Midbrain (tissue), 1 donor: ENCODE measurements around the gene LGR6.
A peak's percentile ranks its signal among the peaks of the same experiment; 100 is the strongest.
"Not testable (repeated sequence)": the region's sequence is repeated elsewhere in the genome, so short reads cannot be mapped to it uniquely, and the experiment has no call there.

ENCODE experiments used
- DNase-seq: peaks from one replicate; lab custom pipeline; 2025; lab: John Stamatoyannopoulos, UW

LGR6 gene

DNA sequence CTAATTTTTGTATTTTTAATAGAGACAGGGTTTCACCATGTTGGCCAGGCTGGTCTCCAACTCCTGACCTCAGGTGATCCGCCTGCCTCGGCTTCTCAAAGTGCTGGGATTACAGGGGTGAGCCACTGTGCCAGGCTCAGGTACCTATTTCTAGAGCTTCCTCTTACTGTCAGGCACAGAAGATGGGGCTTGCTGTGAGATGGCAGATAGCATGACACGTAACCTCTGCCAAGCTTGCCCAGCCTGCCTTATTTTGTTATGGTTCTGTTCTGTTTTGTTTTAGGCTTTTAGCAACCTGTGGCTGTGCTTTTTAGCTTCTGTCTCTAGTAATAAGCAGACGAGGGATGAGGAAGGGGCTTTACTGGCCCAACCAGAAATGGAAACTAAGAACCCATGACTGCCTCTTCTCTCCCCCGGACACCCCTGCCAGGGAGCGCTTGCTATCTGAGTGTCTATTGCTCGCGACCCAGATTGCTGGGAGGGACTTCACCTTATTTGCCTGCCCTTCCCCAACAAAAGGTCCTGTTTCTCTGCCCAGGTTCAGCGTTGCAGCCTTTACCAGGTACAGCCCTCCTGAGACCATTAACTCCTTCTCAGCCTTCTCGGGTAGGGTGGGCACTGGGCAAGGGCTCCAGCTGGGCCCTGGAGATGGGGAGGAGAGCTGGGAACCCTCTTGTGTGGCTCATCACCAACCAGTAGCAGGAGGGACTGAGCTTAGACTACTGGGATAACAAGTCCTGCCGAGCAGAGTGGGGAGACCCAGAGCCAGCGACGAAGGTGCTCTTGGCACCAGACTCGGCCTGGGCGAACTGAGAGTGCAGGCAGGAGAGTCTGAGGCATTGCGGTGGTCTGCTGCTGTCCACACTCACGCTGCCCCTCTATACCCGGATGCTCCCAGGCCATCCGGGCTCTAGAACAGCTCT, 13.5 kb upstream of the LGR6 start:
- no peak for DNase-seq

DNA sequence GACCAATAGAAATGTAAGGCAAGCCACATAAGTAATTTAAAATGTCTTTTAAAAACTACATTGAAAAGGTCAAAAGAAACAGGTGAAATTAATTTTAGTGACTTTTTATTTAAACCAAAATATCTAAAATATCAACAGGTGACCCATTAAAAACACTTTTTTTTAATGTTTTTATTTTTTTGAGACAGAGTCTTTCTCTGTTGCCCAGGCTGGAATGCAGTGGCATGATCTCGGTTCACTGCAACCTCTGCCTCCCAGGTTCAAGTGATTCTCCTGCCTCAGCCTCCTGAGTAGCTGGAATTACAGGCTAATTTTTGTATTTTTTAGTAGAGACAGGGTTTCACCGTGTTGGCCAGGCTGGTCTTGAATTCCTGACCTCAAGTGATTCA, 12.9 kb upstream of the LGR6 start:
- DNase-seq, result not testable (repeated sequence)

DNA sequence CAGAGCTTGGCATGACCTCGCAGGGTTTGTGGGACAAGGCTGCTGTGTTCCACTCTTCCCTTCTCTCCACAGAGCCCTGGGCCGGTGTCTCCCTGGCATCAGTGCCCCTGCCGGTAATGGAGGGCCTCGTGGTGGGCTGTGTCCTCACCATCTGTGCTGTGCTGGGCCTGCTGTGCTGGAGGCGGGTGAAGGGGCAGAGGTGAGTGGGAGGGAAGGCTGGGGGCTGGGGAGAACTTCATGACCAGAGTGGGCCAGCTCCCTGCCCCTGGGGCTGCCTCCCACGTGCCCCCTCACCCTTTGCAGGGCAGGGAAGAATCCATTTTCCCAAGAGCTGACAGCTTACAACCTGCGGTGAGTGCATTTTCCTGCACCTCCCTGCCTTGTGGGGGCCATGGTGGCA, 12.0 kb upstream of the LGR6 start:
- no peak for DNase-seq

DNA sequence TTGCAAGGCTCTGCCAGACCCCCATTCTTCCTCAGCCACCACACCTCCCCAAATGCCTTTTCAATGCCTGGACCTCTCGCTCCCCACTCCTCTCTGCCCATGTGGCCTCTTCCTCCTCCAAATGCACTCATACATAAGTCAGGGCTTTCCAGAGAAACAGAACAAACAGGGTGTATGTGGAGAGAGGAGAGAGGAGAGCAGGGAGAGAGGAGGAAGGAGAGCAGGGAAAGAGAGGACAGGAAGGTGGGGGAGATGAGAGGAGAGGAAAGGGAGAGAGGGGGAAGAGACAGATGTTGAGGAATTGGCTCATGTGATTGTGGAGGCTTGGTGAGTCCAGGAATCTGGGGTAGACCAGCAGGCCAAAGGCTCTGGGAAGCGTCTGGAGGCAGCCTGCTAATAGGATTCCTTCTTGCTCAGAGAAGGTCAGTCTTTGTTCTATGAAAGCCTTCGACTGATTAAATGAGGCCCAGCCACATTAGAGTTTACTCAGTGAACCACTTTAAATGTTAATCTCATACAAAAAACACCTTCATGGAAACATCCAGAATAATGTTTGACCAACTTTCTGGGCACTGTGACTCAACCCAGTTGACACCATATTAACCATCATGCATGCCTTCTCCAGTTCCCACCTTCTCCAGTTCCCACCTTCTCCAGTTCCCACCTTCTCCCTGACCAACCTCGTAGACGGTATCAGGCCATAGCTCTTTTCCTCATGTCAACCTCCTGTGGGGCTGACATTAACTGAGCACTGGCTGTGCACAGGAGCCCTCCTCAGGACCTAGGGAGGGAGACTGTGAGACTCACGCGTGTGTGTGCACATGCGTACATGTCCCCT, 11.3 kb upstream of the LGR6 start:
- no peak for DNase-seq

DNA sequence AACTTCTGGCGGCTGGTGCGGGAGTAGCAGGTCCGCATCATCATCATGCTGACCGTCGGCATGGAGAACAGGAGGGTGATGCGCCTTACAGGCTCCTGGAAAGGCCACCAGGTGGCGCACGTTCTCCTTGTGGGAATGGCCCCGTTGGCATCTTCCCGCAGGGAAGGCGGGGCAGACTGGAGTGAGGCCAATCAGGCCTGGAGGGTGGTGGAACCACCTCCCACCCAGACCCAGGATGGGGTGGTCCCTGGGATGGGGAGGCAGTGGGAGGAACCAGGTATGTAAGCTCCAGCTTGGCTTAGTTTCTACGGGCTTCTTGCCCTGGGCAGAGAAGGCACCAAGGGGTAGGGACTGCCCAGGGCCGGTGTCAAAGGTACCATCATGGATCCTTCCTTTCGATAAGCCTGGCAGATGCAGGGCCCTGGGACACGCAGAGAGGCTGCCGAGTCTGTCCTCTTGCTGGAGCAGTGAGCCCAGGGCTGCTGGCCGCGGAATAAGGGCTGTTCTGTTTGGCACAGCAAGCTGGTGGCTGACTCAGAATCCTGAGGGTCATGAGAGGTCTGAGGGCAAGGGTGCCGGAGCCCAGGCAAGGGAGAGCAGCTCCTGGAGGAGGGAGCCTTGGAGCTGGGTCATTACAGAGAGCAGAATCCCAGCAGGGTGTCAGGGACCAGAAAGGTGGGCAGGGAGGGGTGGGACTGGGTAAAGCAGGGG, 8.7 kb upstream of the LGR6 start:
- DNase-seq, result peak; percentile 79

DNA sequence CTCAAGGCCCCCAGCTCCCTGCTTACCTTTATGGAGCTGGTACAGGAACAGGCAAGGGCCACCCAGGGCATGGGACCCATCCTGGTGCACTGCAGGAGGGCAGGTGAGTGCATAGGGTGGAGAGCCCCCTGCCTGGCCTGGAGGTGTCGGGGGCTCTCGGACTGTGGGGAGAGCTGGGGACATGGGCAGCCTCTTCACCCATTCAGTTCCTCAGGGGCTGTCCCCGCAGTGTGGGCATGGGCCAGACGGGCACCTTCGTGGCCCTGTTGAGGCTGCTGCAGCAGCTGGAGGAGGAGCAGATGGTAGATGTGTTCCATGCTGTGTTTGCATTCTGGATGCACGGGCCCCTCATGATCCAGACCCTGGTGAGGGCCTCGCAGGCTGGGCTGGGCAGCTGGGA, 7.3 kb upstream of the LGR6 start:
- DNase-seq, result no peak

DNA sequence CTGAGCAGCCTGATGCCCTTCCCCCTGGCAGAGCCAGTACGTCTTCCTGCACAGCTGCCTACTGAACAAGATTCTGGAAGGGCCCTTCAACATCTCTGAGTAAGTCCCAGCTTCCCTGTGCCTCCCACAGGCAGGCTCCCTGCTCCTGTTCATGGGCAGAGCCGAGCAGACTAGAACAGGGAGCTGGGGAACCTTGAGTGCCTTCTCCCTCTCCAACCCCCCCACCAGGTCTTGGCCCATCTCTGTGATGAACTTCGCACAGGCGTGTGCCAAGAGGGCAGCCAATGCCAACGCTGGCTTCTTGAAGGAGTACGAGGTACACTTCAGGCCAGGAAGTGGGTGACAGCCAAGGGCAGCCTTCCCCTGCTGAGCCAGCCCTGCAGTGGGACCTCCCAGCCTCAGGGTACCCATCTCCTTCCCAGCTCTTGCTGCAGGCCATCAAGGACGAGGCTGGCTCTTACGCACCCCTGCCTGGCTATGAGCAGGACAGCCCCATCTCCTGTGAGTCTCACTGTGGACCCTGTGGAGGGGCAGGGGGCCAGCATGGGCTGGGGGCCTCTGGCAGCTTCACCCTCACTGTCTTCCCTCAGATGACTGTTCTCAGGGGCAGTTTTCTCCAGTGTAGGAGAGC, 6.4 kb upstream of the LGR6 start:
- DNase-seq, result no peak

DNA sequence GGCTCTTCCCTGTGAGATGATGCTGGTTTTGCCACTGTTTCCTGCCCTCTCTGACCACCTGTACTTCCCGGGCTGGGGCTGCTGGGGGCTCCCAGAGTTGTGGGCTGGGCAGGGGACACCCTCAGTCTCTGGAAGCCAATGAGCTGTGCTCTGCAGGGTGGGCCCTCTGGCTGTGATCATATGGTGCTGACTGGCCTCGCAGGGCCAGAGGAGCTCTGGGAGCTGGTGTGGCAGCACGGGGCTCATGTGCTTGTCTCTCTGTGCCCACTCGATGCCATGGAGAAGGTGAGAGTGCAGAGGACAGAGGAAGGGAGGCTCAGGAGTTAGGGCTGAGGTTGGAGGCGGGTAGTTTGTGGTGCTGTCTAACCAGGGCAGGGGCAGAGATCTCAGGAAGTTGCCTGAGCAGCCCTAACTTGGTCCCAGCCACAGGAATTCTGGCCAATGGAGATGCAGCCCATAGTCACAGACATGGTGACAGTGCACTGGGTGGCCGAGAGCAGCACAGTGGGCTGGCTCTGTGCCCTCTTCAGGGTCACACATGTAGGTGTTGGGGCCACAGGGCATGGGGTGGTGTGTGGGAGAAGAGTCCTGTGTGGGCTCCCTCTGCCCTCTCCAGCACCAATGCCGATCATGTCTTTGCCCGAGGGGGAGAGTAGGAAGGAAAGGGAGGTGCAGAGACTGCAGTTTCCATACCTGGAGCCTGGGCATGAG, 5.7 kb upstream of the LGR6 start:
- no peak for DNase-seq

DNA sequence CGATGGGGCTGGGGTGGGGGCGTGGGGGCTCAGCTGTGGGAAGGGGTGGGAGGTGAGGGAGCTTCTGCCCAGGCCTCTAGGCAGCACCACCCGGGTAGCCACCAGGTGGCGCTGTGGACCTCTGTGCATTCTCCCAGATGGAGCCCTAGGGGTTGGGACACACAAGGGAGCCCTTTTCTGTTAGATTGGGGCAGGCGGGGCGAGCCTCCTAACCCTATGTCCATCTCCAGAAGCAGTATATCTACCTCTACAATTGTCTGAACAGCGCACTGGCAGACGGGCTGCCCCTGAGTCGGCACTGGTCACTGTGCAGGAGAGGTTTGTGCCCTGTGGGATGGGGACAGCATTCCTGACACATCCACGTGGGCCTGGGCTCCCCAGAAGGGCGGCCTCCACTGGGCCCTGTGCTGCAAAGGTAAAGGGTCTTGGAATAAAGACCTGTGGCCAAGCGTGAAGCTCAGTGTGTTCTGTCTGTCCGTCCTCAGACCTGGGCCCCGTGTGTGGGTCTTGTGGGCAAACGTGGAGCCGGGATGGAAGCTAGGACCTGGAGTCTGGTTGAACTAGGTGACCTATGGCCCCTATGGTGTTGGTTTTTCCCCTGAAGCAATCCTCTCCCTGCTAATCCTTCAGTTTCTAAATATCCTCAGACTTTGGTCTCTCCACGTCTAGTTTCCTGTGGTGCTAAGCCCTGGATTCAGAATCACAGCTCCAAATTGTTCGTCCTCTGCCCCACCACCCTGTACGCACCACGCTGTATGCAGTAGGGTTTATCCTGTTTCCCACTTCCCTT, 4.4 kb upstream of the LGR6 start:
- peak; percentile 63 for DNase-seq

DNA sequence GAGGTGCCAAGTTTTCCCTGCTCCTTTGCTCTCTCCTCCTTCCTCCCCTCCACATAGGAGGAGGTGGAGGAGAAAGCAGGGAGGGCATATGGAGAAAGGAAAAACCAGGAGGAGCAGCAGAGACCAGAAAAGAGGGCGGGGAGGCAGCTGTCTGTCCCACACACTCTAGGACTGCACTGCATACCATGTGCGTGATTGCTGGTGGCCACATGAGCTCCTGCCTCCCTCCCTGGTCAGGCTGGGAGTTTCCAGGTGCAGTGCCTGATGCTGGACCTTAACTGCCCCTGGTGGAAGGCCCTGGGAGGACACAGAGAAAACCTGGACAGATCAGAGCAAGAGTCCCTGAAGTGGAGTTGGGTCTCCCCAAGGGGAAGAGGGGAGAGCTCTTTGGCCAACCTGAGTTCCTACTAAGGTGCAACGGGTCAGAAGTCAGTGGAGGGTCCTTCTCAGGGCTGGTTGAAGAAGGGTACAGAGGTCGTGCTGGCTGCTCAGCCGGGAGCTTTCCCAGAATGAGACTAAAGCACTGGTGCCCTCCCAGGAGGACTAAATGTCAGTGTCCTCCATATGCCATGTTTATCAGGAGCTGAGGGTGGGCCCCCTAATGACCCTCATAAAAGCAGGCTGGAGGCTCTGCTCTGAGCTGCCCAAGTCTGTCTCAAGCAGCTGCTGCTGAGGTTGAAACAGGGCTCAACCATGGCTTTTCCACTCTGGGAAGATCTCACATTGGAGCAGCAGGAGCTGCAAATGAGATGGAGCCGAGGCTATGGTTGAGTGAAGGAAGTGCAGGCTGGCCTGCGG, 3.5 kb upstream of the LGR6 start:
- no peak for DNase-seq

DNA sequence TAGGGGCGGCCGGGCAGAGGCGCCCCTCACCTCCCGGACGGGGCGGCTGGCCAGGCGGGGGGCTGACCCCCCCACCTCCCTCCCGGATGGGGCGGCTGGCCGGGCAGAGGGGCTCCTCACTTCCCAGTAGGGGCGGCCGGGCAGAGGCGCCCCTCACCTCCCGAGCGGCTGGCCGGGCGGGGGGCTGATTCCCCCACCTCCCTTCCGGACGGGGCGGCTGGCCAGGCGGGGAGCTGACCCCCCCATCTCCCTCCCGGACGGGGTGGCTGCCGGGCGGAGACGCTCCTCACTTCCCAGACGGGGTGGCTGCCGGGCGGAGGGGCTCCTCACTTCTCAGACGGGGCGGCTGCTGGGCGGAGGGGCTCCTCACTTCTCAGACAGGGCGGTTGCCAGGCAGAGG, 2.2 kb upstream of the LGR6 start:
- not testable (repeated sequence) for DNase-seq

DNA sequence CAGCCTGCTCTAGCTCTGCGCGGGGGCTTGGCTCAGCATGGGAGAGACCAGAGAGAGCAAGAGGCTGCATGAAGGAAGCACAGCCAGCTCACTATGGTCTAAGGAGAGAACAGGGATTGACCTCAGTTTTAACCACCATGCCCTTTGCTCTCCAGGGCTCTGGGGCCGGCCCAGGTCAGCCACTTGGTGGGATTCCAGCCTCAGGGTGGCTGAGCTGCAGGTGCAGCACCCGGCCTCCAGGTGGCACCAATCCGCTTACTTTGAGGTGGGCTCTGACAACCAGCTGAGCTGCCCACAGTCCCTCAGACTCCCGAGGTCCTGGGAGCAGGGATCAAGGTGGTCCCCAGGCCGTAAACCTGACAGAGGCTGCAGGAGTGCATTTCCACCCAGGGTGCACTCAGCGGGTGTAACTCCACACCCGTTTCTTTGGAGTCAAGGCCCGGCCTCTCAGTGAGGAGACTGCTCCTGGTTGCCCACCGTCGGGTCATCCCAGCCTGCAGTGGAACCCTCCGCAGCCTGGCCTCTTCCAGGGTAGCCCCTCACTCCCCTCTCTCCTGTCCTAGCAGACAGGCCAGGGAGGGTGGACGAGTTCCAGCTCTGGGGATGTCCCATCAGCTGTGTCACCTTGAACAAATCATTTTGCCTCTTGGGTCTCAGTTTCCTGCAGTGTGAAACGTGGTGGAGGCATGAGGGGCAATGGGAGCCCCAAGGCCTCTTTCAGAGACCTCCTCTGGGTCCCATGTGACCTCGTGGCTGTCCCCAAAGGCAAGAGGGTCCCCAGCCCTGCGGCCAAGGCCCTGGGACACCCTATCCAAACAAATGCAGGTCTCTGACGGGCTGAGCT, 607 bp upstream of the LGR6 start:
- DNase-seq, result peak; percentile 42

DNA sequence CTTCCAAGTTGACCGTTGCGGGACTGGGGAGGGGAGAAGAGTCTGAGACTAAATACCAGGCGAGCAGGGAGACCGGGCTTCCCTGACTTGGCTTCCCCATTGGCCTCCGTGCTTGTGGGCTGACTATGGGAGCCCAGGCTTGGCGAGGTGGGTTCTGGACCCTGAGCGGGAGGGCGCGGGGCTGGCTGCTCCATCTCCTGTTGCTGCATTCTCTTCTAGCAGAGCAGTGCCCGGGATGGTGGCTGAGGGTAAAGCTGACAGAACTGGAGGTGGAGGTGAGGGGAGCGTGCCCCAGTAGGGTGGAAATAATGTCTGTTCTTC, 689 bp downstream of the LGR6 start:
- no peak for DNase-seq

DNA sequence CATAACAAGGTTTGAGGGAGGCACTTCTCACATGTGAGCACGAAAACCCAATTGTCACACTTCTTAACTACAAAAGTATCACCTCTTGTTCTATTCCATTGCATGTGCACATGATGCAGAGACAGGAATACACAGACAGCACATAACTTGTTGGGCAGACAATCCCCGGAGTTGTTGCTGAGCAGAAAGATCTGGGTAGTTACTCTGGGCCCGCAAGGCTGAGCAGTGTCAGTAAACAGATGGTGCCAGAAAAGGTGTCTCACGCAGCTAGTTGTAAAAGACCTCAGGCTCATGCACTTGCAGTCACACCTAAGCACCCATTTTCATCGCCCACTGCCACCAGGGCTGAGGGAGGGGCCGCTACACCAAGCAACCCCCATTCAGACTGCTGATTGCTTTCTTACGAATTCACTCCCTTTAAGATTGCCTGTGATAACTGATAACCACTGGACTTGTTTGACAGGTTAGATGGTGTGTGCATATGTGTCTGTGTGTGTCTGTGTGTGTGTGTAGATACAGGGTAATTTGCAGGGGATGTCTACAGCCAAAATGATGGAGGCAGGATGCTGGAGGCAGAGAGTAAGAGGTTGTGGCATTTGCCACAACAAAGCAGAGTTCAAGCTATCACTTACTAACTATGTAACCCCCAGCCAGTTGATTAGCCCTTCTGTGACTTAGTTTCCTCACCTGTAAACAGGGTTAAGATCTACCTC, 4.2 kb downstream of the LGR6 start:
- DNase-seq, result no peak

DNA sequence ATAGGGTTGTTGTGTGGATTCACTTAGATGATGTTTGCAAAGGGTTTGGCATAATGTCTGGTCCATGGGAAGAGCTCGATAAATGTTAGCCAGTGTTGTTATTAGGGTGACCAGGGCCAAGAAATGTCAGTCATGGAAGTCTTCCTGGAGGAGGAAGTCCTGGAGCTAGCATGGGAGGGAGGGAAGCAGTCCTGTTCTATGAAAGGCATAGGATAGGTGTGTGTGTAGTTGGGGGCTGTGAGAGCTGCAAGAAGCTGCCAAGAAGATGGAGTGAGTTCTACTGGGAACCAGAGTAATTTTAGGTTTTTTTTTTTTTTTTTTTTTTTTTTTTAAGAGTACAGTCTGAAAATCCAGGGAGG, 4.7 kb downstream of the LGR6 start:
- no peak for DNase-seq

DNA sequence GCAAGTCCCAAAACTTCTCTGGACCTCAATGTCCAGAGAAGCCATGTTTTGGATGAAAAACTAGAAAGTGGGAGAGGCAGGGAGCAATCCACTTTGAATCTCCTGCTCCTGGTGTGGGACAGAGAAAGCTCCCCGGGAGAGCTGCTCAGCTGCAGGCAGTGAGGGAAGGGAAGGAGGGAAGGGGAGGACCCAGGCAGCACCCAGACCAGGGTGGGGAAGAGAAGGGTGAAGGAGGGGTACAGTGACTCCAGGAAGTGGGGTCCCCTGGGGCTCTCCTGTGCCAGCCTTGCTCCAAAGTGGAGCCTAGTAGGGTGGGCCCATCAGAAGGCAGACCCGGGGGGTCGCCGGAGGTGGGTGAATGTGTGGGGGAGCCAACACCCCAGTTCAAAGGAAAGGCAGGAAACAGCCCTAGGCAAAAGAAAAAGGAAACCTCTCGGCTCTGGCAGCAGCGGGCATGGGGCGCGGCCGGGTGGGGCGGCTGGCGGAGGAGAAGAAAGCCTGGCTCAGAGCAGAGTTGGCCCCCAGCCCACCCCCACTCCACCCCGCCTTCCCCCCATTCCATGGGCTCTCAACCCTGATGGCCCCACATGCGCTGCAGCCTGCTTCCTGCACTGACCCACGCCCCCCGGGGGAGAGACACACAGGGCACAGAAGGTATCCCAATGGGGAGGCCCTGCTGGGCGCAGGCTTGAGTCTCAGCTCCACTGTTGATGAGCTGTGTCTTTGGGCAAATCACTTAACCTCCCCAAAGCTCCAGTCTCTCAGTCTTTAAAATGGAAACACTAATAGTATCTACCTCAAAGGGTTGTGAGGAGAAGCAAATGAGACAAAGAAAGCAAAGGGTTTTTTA, 5.7 kb downstream of the LGR6 start:
- DNase-seq, result no peak

DNA sequence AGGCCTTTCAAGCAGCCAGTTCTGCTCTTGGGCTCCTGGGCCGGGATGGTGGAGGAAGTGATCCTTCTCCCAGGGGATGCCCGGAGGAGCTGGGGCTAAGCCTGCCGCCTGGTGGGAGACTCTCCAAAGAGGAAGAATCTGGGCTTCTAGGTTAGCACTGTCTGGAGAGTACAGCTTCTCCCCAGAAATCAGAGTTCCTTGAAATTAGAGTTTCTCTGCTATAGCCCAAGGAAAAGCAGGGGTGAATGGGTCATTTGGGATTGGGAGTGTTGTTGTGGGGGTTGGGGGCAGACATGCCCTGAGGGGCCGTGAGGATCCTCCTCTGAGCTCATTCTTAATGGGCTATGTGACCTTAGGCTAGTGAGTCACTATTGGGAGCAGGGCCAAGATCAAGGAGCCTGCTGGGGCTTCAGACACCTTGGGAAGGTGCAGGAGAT, 6.5 kb downstream of the LGR6 start:
- no peak for DNase-seq
